ENCODE measurements around the gene RPL23.

GRCh38 chr17:38874505-38875400 is 21.2 kb upstream of the RPL23 start:
- TF ChIP-seq NR2F1 (conservative IDR thresholded peaks at IDR 0.05) (no peak), FOS (IDR thresholded peaks at IDR 0.05; ENCODE audit: borderline replicate concordance, extremely low read depth, insufficient read length) (no peak), GABPA (IDR thresholded peaks at IDR 0.05; ENCODE audit: low read depth) (no peak), EZH2 (IDR thresholded peaks at IDR 0.05; ENCODE audit: borderline replicate concordance, control insufficient read depth, low read depth, low read length) (no peak), JUND (IDR thresholded peaks at IDR 0.05; ENCODE audit: low read depth, low read length) (no peak), JUNB (IDR thresholded peaks at IDR 0.05) (no peak), ZBTB33 (IDR thresholded peaks at IDR 0.05) (no peak)

Measured in GM12878 (cell line).